ENCODE results near the gene AFTPH.

Gene AFTPH

GRCh38 chr2:64523666-64524603 lies at the start of gene AFTPH:
AFTPH (plus strand) TSS chr2:64524328; CDS start chr2:64551475, 27,147 bp downstream.
- in situ Hi-C loops (cut with MboI; ENCODE audit: low sequenced_read_pairs, unreplicated experiment): loop anchor here (25.0 kb wide), 1 partner anchor 513 kb away; no protein-coding TSS in a partner anchor
- TF ChIP-seq CTCF (IDR thresholded peaks at IDR 0.05; ENCODE audit: borderline replicate concordance, control extremely low read depth, extremely low read depth, insufficient read depth, missing control alignments): no peak
- DNase-seq (ENCODE audit: low spot score): peak; percentile 98

GRCh38 chr2:64474636-64475035 lies 49.5 kb upstream of the AFTPH start:
- no peak for DNase-seq (ENCODE audit: low spot score)
- in situ Hi-C loops (cut with MboI; ENCODE audit: low sequenced_read_pairs, unreplicated experiment): loop anchor here (25.0 kb wide), 1 partner anchor 787 kb away; no protein-coding TSS in a partner anchor
- TF ChIP-seq CTCF (IDR thresholded peaks at IDR 0.05; ENCODE audit: borderline replicate concordance, control extremely low read depth, extremely low read depth, insufficient read depth, missing control alignments): no peak

GRCh38 chr2:64477037-64477436 lies 47.1 kb upstream of the AFTPH start:
- TF ChIP-seq CTCF (IDR thresholded peaks at IDR 0.05; ENCODE audit: borderline replicate concordance, control extremely low read depth, extremely low read depth, insufficient read depth, missing control alignments): no peak
- in situ Hi-C loops (cut with MboI; ENCODE audit: low sequenced_read_pairs, unreplicated experiment): loop anchor here (25.0 kb wide), 1 partner anchor 790 kb away; no protein-coding TSS in a partner anchor
- DNase-seq (ENCODE audit: low spot score): no peak

GRCh38 chr2:64477979-64478378 lies 46.1 kb upstream of the AFTPH start:
- DNase-seq (ENCODE audit: low spot score): no peak
- no peak for TF ChIP-seq CTCF (IDR thresholded peaks at IDR 0.05; ENCODE audit: borderline replicate concordance, control extremely low read depth, extremely low read depth, insufficient read depth, missing control alignments)
- in situ Hi-C loops (cut with MboI; ENCODE audit: low sequenced_read_pairs, unreplicated experiment): loop anchor here (25.0 kb wide), 1 partner anchor 791 kb away; no protein-coding TSS in a partner anchor

- in situ Hi-C loops (cut with MboI; ENCODE audit: low sequenced_read_pairs, unreplicated experiment): loop anchor here (25.0 kb wide), 1 partner anchor 791 kb away; no protein-coding TSS in a partner anchor
- no peak for TF ChIP-seq CTCF (IDR thresholded peaks at IDR 0.05; ENCODE audit: borderline replicate concordance, control extremely low read depth, extremely low read depth, insufficient read depth, missing control alignments)
- no peak for DNase-seq (ENCODE audit: low spot score)
These were observed 45.5 kb upstream of the AFTPH start for GRCh38 chr2:64478502-64479230.
